HG02588 (cell line): ENCODE data around the gene C14orf119.

Experiments used
- ATAC-seq: cut with Tn5 transposase; IDR thresholded peaks from one replicate; pipeline ENCODE4 v1.9.1; 2021; ENCODE audit warnings: mild to moderate bottlenecking, moderate library complexity; ENCODE audit not compliant: unreplicated experiment

C14orf119 gene

GRCh38 chr14:23086565-23086964 is 8.7 kb upstream of the C14orf119 start:
- no peak for ATAC-seq

- ATAC-seq: no peak
Measured at GRCh38 chr14:23089498-23090253, 5.6 kb upstream of the C14orf119 start.

GRCh38 chr14:23090254-23090636 is 5.1 kb upstream of the C14orf119 start:
- ATAC-seq: no peak

GRCh38 chr14:23091294-23092225 is 3.7 kb upstream of the C14orf119 start:
- no peak for ATAC-seq

- no peak for ATAC-seq
Measured at GRCh38 chr14:23093104-23093503, 2.2 kb upstream of the C14orf119 start.

- ATAC-seq: no peak
Measured at GRCh38 chr14:23093526-23093925, 1.8 kb upstream of the C14orf119 start.

GRCh38 chr14:23093991-23094665 is 1.2 kb upstream of the C14orf119 start:
- ATAC-seq: no peak

- ATAC-seq: peak; percentile 35
Measured at GRCh38 chr14:23094666-23095195, 574 bp upstream of the C14orf119 start, which contains the start of gene ACIN1. Gene ACIN1 (minus strand): TSS chr14:23095136. CDS start chr14:23095112, 24 bp downstream.

- no peak for ATAC-seq
Measured at GRCh38 chr14:23097786-23098185, 2.5 kb downstream of the C14orf119 start.

GRCh38 chr14:23099212-23099861 is 4.0 kb downstream of the C14orf119 start:
- ATAC-seq: no peak

GRCh38 chr14:23101213-23101970 is 6.1 kb downstream of the C14orf119 start:
- no peak for ATAC-seq

GRCh38 chr14:23101986-23102625 is 6.8 kb downstream of the C14orf119 start:
- no peak for ATAC-seq

GRCh38 chr14:23102801-23103200 is 7.5 kb downstream of the C14orf119 start:
- ATAC-seq: no peak

GRCh38 chr14:23103581-23103980 is 8.3 kb downstream of the C14orf119 start:
- ATAC-seq: no peak

GRCh38 chr14:23104070-23104590 is 8.8 kb downstream of the C14orf119 start:
- ATAC-seq: no peak

GRCh38 chr14:23104591-23105347 is 9.5 kb downstream of the C14orf119 start, which contains the start of gene CIROP:
Gene CIROP (minus strand): TSS chr14:23104989. CDS start chr14:23104920, 69 bp downstream.
- no peak for ATAC-seq

GRCh38 chr14:23105348-23105824 is 10.1 kb downstream of the C14orf119 start:
- no peak for ATAC-seq

- ATAC-seq: no peak
Measured at GRCh38 chr14:23106747-23107045, 11.4 kb downstream of the C14orf119 start.
